ENCODE results near the gene LPP.

LPP gene

GRCh38 chr3:188937389-188937788 is 783.4 kb downstream of the LPP start:
- H3K27ac ChIP-seq (ENCODE audit: low read length): no peak overlapping the region
- TF ChIP-seq CTCF (IDR thresholded peaks at IDR 0.05; ENCODE audit: borderline replicate concordance, extremely low read depth, low read length, poor library complexity, severe bottlenecking): no peak
- no peak for TF ChIP-seq EZH2 (IDR thresholded peaks at IDR 0.05; ENCODE audit: borderline replicate concordance, low read depth, low read length, severe bottlenecking)

GRCh38 chr3:188938999-188939398 is 785.0 kb downstream of the LPP start:
- Histone ChIP-seq H3K4me3 (ENCODE audit: low read depth in 1 of 2, low read length in 2 of 2) (no peak overlapping the region), H3K27ac (ENCODE audit: low read length) (no peak overlapping the region), H3K79me2 (ENCODE audit: insufficient read depth, low read length) (no peaks in the 10 kb centered on the region), H3K36me3 (ENCODE audit: insufficient read depth, low read length) (no peaks in the 10 kb centered on the region), H4K20me1 (ENCODE audit: insufficient read depth, low read length) (no peaks in the 10 kb centered on the region), H3K9ac (ENCODE audit: low read depth, low read length) (no peak overlapping the region), H3K27me3 (ENCODE audit: insufficient read depth, low read length, poor library complexity) (no peaks in the 10 kb centered on the region), H3K4me1 (ENCODE audit: insufficient read depth, low read length) (peaks cover 4% of the 10 kb centered on the region), H3K9me3 (ENCODE audit: insufficient read depth, low read length, severe bottlenecking) (no peaks in the 10 kb centered on the region), H3K4me2 (ENCODE audit: insufficient read depth, low read length) (no peak overlapping the region), H2AFZ (ENCODE audit: low read depth, low read length) (no peak overlapping the region)
- ATAC-seq (ENCODE audit: insufficient read depth, low read depth) (peak; percentile 90), DNase-seq (peak; percentile 28)
- TF ChIP-seq CTCF (IDR thresholded peaks at IDR 0.05; ENCODE audit: borderline replicate concordance, extremely low read depth, low read length, poor library complexity, severe bottlenecking): no peak

More at GRCh38 chr3:188937389-188937788, 783.4 kb downstream of the LPP start:
- Histone ChIP-seq H3K79me2 (ENCODE audit: insufficient read depth, low read length) (no peaks in the 10 kb centered on the region), H3K9ac (ENCODE audit: low read depth, low read length) (no peak overlapping the region), H3K4me2 (ENCODE audit: insufficient read depth, low read length) (no peak overlapping the region), H3K9me3 (ENCODE audit: insufficient read depth, low read length, severe bottlenecking) (no peaks in the 10 kb centered on the region), H3K4me3 (ENCODE audit: low read depth in 1 of 2, low read length in 2 of 2) (no peak overlapping the region), H3K36me3 (ENCODE audit: insufficient read depth, low read length) (no peaks in the 10 kb centered on the region), H3K4me1 (ENCODE audit: insufficient read depth, low read length) (no peaks in the 10 kb centered on the region), H4K20me1 (ENCODE audit: insufficient read depth, low read length) (no peaks in the 10 kb centered on the region), H3K27me3 (ENCODE audit: insufficient read depth, low read length, poor library complexity) (no peaks in the 10 kb centered on the region), H2AFZ (ENCODE audit: low read depth, low read length) (no peak overlapping the region)
- DNase-seq (no peak), ATAC-seq (ENCODE audit: insufficient read depth, low read depth) (no peak)

- H3K79me2 ChIP-seq (ENCODE audit: insufficient read depth, low read length): no peaks in the 10 kb centered on the region
- no peaks in the 10 kb centered on the region for H3K27me3 ChIP-seq (ENCODE audit: insufficient read depth, low read length, poor library complexity)
- H3K4me1 ChIP-seq (ENCODE audit: insufficient read depth, low read length): peaks cover 12% of the 10 kb centered on the region
- no peaks in the 10 kb centered on the region for H3K9me3 ChIP-seq (ENCODE audit: insufficient read depth, low read length, severe bottlenecking)
- no peaks in the 10 kb centered on the region for H4K20me1 ChIP-seq (ENCODE audit: insufficient read depth, low read length)
- no peak overlapping the region for H3K4me2 ChIP-seq (ENCODE audit: insufficient read depth, low read length)
- ATAC-seq (ENCODE audit: insufficient read depth, low read depth) (no peak), DNase-seq (no peak)
- H3K36me3 ChIP-seq (ENCODE audit: insufficient read depth, low read length): no peaks in the 10 kb centered on the region
- no peak overlapping the region for H2AFZ ChIP-seq (ENCODE audit: low read depth, low read length)
- no peak overlapping the region for H3K9ac ChIP-seq (ENCODE audit: low read depth, low read length)
- no peak overlapping the region for H3K4me3 ChIP-seq (ENCODE audit: low read depth in 1 of 2, low read length in 2 of 2)
- no peak overlapping the region for H3K27ac ChIP-seq (ENCODE audit: low read length)
- TF ChIP-seq EZH2 (IDR thresholded peaks at IDR 0.05; ENCODE audit: borderline replicate concordance, low read depth, low read length, severe bottlenecking): no peak
- TF ChIP-seq CTCF (IDR thresholded peaks at IDR 0.05; ENCODE audit: borderline replicate concordance, extremely low read depth, low read length, poor library complexity, severe bottlenecking): no peak
Observed at GRCh38 chr3:188939814-188940572, 786.0 kb downstream of the LPP start.

Measured in DND-41 (cell line).